Measurements from ENCODE around the gene DGKI.

The DGKI gene

DNA sequence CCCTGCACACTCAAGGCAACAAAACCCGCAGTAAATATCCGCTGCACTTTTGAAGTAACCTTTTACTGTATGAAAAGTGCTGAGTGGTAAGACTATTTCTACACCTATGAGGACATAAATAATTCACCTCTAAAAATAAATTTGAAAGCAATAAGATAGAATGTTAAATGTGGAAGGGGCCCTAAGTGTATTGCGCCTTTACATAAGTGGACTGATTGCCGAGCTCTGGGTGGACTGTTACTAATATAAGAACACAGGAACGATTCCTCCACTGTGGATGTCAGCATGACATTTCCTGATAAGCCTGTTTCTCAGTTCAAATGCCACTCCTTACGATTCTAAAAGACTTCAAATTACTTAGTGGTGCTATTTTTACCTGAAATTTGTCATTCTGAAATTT is 311.2 kb downstream of the DGKI start:
- no peak for DNase-seq (ENCODE audit: low read depth)

DNA sequence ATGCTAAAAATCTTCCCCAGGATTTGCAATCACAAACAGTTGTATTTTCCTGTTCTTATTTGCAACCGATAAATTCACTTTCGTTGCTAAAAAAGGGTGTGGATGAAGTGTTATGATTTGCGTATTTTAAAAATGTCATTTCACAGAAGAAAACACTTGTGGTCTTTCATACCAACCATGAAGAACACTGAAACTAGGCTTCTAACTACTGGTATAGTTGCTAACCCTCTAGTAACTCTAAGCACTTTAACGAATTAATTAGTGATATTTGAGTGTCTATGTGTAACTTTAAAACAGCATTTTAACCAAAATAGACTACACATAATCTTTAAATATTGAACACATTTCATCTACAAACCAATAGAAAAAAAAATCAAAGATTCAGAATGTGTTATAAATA is 315.1 kb downstream of the DGKI start:
- DNase-seq (ENCODE audit: low read depth), result no peak

DNA sequence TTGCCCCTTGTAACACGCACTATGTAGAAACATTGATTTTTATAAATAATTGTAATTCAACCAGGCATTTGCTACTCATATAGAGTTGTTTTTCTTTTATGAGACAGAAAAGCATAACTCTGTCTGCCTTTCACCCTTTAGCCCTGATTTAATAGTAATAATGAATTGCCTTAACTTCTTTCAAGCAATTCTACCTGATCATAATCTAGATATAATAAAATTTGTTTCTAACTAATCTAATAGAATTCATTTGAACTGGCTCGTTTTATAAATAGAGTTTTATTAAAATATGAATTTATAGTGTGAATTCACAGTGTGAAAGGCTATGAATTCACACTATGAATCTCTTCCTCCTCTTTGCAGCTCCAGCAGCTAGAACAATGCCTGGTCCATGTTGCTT is 319.1 kb downstream of the DGKI start:
- no peak for DNase-seq (ENCODE audit: low read depth)

DNA sequence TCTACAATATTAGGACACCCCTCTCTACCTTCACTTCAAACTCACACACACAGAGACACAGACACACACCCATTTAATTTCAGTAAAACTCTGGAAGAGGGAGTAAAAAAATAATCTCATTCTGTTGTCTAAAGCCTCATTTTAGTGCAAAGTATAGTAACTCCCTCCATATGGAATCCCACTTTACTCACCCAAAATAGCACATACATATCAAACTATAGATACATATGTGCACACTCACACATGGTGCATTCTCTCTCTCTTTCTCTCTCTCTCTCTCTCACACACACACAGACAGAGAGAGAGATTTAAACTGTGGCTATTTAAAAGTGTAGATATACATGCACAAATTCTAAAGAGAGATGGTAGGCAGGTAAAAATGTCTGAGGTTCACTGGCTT is 323.6 kb downstream of the DGKI start:
- no peak for DNase-seq (ENCODE audit: low read depth)

DNA sequence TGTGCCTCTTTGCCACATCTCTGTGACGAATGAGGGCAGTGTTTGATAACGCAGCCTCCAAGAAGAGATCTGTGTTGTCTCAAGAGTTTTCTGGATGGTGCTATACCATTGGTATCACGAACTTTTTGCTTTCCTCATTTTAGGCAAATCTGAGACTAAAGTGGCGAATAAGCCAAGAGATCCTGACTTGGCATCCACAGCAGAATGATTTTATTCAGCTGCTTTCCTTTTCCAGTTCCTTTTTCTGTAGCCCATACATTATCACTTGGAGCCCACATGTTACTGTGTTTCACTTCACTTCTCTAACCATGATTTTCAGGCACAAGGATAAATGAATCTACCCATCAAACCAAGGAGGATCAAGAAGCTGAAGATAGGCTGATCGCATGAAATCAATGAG is 325.3 kb downstream of the DGKI start:
- no peak for DNase-seq (ENCODE audit: low read depth)

DNA sequence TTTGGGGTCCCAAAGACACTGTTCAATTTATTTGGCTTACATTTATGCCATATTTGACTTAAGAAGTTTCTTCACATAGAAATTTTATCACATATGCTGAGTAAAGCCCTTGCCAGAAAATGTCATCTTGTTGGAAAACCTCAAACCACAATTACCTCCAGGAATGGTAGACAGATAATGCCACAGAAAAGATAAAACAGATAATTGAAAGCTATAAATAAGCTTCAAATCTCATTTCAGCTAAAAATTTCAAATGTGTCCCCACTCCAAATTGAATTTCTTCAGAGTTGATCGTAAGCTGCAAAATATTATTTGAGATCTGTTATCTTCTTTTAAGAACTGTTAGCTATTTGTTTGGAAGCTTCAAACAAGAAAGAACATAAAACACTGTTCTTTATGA is 326.8 kb downstream of the DGKI start:
- DNase-seq (ENCODE audit: low read depth), result no peak

DNA sequence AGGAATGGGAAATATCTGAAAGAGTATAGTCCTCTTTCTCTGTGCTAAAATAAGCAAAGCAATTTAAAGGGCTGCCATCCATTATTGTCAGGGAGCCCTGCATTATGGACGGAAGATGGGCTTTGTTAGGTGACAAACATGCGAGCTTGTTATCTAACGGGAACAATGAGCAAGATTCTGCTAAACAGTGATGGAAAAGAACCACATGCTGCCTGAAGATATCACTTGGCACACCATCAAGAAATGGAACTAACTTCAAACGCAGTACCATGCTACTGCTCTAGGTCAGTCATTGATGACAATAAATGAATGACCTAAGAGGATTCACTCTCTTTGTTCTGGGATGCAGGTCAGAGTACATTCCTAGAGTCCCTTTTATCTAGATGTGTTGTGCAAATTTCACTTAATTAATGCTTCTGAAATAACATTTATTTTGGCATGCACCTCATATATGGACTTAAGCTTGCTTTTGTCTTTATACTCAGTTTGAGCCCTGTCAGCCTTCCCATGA is 327.5 kb downstream of the DGKI start:
- no peak for DNase-seq (ENCODE audit: low read depth)

DNA sequence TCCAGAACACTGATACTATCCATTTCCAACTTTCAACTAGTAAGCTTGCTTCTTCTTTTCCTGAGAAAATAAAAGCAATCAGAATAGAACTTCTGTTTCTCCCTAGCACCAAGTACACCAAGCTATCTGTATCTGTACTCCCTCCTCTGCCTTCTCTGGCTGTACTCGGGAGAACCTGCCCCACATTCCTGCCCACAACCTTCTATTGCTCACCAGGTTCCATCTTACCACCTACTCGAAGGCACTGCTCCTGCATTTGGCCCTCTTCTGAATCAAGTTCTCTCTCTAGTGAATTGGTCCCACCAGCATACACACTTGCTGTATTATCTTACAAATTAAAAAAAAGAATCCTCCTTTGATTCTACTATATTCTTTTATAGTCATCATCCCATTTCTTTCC is 333.7 kb downstream of the DGKI start:
- no peak for DNase-seq (ENCODE audit: low read depth)

DNA sequence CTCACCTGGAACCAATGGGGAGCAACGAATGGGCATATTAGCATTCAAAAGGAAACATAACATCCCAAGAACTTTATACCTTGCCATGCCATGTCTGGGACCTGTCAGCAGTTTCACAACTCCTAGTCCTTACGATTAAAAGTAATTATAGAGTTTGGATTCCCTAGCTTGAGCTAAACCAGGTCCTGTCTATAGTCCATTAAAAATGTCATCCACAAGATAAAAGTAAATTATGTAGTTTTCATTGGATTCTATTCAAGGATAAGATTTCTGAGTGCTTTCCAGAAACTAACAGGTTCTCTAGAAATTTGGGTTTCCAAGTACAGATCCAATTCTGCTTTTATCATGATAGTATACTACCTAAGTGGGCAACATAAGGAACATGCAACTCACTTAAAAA is 339.7 kb downstream of the DGKI start:
- DNase-seq (ENCODE audit: low read depth), result no peak

DNA sequence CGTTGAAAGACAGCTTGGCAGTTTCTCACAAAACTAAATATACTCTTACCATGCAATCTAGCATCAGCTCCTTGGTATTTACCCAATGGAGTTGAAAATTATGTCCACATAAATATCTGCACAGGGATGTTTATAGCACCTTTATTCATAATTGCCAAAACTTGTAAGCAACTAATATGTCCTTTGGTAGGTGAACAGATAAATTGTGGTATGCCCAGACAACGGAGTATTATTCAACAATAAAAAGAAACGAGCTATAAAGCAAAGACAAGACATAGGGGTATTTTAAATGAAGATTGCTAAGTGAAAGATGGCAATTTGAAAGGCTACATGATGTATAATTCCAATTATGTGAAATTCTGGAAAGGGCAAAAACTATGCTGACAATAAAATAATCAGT is 340.7 kb downstream of the DGKI start:
- no peak for DNase-seq (ENCODE audit: low read depth)

DNA sequence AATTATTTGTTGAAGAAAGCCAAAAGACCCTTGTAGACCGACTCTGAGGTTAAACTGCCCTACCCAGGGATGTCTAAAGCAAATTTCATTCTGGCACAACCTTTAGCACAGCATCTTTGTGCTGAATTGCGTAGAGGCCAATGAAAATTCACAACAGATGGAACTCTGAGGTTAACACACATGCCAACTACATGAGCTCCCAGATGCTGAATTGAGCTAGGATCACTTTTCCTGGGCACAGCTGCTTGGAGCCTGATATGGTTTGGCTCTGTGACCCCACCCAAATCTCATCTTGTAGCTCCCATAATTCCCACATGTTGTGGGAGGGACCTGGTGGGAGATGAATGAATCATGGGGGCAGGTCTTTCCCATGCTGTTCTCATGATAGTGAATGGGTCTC is 345.2 kb downstream of the DGKI start:
- no peak for DNase-seq (ENCODE audit: low read depth)

DNA sequence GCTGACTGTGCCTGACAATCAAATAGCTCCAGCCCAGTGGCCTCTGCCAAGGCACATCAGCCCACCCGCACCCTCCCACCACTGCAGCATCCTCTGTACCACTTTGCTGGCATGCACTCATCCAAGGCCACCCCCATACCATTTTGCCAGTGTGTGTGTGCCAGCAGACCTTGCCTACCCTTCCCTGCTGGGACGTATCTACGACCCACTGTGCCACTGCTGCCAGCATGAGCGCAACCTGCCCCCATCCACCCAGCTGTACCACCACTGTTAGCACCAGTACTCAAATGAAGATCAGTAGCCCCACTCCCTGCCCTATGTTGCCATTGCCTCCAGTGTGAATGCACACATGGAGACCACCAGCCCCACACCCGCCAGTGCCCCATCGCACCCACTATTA is 353.9 kb downstream of the DGKI start:
- DNase-seq (ENCODE audit: low read depth), result no peak

DNA sequence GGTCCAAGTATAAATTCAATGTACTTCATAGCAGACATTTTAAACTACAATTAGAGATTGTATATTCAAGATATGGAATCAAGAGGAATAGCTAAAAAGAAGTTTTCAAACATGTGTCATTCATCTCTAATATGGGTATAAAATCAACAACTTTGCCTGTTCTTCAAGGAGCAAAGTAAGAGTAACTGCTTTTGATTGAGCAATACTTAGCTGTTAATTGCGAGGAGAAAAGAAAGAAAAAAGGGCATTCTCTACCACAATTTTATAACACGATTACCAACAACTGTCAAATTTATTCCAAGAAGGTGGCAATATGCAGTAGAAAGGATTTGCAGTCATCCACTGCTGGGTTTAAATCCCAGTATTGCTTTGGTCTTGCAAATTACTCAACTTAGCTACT is 356.9 kb downstream of the DGKI start:
- DNase-seq (ENCODE audit: low read depth), result no peak

DNA sequence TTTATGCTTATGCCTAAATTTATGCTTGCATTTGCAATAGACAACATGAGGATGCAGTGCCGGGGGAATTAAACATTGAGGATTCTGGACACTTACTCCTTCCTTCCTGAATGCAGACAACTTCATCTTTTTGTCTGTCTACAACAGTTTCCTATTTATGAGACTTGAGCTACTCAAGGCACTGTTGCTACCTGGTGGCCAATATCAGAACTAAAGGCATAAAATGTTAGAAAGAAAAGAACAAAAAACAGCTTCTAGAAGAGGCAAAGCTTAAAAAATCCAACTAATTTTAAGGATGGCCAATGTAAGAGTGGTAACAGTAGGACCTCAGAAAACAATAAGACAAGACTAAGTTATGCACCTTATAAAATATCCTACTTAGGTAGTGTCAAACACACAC is 358.7 kb downstream of the DGKI start:
- no peak for DNase-seq (ENCODE audit: low read depth)

DNA sequence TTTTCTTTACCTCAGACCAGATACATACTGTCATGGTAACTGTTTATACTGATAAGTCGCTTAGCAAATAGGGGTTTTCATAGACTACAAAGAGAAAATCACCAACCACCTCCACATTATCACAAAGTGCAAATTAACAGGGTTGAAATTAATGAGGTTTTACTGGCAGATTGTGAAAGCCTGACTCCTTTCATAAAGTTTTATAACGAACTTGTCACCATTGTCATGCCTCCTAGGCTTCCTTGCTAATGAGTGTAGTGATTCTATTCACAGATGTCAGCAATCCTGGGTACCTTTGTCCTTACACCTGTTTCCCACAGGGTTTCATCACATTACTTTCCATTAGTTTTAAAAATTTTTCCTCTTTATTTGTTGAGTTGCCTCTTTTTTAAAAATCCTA is 361.0 kb downstream of the DGKI start:
- DNase-seq (ENCODE audit: low read depth), result no peak

DNA sequence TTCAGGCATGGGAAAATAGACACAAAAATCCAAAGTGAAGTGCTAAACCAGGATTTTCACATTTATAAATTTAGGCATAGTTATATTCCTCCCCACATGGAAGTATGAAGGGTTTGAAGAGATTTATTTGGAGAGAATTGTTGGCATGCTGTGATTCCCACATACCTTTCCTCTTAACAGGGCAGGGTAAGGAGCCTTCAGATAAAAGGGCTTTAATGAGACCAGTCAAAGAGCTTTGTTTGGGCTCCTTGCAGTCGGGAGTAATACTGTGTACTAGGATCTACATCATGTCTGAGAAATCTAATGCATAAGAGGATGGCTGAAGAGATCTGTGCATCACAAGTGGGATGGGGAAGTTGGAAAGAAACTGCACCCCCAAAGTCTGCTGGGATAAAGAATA is 362.4 kb downstream of the DGKI start:
- DNase-seq (ENCODE audit: low read depth), result no peak

DNA sequence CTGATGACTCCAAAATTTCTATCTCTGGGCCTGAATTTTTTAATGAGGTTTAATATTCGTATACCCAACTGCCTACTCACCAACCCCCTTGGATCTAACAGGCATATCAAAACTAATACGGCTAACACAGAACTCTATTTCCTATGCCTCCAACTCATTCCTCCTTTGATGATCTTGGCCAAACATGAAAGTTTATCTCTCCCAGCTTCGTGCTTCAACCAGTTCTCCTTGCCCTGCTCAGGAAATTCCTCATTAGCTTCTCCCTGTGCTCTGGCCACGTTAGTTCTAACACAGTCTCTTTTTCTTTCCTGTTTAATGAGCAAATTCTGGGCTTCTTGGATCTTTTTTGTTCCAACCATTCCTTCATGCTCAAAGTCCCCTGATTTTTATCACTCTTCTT is 364.3 kb downstream of the DGKI start:
- no peak for DNase-seq (ENCODE audit: low read depth)

DNA sequence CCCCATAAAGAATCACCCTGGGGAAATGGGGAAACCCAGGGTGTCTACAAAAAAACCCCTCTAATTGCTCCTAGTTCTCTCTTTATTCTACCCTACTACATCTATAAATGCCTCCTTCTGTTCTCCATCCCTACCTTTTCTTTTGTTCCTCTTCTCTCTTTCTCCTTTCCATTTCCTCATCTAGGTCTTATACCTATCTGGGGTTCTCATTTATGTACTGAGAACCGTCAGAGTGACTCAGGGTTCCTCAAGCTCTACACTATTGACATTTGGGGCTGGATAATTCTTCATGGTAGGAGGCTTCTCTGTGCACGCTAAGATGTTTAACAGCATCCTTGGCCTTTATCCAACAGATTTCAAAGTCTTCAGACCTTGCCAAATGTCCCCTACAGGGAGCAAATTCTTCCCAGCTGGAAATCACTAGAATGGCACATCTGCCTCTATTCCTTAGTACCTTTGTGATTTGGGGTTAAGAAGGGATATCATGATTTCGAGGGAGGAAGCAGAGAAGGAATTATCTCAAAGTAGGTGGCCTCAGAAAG is 365.9 kb downstream of the DGKI start:
- no peak for DNase-seq (ENCODE audit: low read depth)

DNA sequence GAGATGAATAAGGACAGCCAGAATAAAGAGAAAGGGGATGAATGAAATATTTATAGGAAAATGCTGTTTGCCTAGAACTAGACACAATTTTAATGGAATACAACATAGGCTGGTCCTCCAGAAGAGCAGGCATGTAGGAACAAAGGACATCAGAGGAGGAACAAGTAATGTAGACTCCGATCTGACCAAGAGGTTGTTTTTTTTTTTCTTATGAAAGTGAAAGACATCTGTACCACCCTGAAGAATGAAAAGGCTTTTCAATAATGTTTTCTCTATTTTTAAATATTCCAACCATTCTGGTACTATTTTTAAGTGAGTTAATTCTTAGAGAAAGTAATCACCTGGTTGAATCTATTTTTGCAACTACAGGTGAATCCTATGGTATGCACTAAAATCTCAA is 366.4 kb downstream of the DGKI start:
- DNase-seq (ENCODE audit: low read depth), result no peak

DNA sequence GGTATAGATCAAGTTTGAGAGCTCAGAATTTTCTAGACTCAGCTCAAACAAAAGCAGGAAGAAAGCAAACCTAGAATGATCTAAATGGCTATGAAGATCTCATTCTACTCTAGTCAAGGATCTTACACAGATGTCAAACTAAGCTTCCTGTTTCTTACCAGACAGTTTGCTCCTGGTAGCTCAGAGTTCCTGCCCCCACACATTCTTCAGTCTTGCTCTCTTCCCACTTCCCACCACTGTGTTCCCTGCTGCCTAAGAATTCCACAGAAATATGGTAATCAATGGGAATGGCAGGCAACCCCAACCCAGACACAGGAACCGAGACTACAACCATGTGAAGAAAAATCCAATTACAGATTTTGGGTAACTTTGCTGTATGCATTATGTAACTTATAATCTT is 369.8 kb downstream of the DGKI start:
- no peak for DNase-seq (ENCODE audit: low read depth)

DNA sequence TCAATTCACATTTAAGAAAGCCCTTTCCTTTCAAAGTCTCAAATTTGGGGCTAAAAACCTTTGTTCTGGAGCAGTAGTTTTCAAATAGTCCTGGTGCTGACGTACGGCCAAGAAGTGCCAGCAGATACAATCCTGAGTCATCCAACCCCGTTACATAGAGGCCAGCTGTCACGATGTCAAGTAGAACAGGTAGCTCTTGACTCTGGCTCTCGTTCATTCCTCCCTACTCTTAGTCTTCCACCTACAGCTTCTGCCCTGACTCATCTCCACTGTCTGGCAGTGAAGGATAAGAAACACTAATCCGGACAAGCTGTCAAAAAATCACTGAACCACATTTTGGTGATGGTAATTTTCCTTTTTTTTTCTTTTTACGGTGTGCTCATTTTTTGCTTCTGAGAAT is 370.8 kb downstream of the DGKI start:
- no peak for DNase-seq (ENCODE audit: low read depth)

DNA sequence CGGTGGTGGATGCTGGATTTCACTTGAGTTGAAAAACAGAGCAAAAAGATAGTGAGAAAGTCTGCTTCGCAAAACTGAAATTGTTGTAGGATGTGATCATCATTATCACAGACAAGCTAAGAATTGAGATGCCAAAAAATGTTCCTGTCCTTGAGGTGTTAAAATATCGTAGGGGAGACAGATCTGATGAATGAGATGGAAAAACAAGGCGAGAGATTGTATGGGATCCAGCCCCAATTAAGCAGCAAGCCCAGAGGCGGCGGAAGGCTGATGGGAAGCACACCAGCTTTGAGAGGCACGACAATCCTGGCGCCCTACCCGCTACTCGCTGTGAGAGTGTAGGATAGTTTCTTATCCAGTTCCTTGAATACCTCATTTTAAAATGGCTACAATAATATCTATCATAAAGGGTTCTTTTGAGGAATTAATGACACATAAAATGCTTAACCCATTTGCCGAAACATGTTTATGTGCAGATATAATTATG is 372.2 kb downstream of the DGKI start:
- no peak for DNase-seq (ENCODE audit: low read depth)

DNA sequence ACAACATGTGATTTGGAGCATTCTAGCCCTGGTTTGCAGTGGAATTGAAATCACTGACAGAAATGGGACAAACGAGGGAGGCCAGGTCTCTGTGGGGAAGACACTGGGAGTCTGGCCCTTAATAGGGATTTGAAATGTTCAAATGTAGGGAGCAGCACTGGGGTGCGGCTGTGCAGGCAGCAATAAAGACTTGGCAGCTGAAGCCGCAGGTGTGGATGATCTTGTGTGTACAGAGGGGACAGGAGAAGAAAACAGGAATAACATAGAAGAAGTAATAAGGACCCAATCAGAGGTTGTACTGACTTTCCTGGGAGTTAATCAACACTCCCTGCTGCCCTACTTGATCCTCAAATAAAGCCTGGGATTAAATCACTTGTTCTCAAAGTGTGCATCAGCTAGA is 375.6 kb downstream of the DGKI start:
- DNase-seq (ENCODE audit: low read depth), result no peak

DNA sequence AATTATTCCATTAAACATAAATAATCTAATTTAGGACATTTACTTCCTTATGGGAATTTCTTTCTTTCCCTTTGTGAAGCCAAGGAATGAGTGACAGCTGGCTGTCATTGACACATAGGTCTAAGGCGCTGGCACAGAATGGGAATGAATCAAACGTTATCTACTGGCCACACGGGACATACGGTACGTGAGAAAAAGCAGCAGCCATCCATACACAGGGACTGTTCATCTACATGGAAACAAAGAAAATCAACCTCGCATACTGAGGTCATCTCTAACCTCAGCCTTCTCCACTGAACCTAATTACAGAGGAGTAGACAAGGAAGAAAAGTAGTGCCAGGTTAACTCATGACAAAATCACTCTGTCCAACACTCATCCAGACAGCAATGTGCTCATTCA is 376.9 kb downstream of the DGKI start:
- DNase-seq (ENCODE audit: low read depth), result no peak

Measured in stromal cell of bone marrow (primary cell).